Right forelimb (tissue), 1 donor: ENCODE results near the gene FAM120C.
A peak's percentile ranks its signal among the peaks of the same experiment; 100 is the strongest.

Experiments used
- DNase-seq: peaks from one replicate; pipeline ENCODE4 v3.0.0-alpha.2; 2018

FAM120C gene

GRCh38 chrX:54166915-54167314 is 16.1 kb downstream of the FAM120C start:
- no peak for DNase-seq

GRCh38 chrX:54157561-54157960 is 25.5 kb downstream of the FAM120C start:
- DNase-seq = no peak

GRCh38 chrX:54134269-54134668 is 48.8 kb downstream of the FAM120C start:
- no peak for DNase-seq

GRCh38 chrX:54116391-54116790 is 66.7 kb downstream of the FAM120C start:
- DNase-seq = no peak

- DNase-seq = no peak
These were observed 89.5 kb downstream of the FAM120C start for GRCh38 chrX:54093571-54093970.

GRCh38 chrX:54093159-54093558 is 89.9 kb downstream of the FAM120C start:
- no peak for DNase-seq

- no peak for DNase-seq
These were observed 92.2 kb downstream of the FAM120C start for GRCh38 chrX:54090880-54091279.

GRCh38 chrX:54089191-54089590 is 93.9 kb downstream of the FAM120C start:
- no peak for DNase-seq

GRCh38 chrX:54087661-54088060 is 95.4 kb downstream of the FAM120C start:
- DNase-seq = no peak

GRCh38 chrX:54085666-54086065 is 97.4 kb downstream of the FAM120C start:
- no peak for DNase-seq

- DNase-seq = no peak
These were observed 106.2 kb downstream of the FAM120C start for GRCh38 chrX:54076903-54077302.

- DNase-seq = no peak
These were observed 108.2 kb downstream of the FAM120C start for GRCh38 chrX:54074826-54075225.

GRCh38 chrX:54067766-54068165 is 115.3 kb downstream of the FAM120C start:
- no peak for DNase-seq

- no peak for DNase-seq
These were observed 116.2 kb downstream of the FAM120C start for GRCh38 chrX:54066841-54067240.

- no peak for DNase-seq
These were observed 118.5 kb downstream of the FAM120C start for GRCh38 chrX:54064564-54064963.

- DNase-seq = no peak
These were observed 119.7 kb downstream of the FAM120C start for GRCh38 chrX:54063361-54063760.

GRCh38 chrX:54049801-54050200 is 133.3 kb downstream of the FAM120C start:
- DNase-seq = no peak

- no peak for DNase-seq
These were observed 134.6 kb downstream of the FAM120C start for GRCh38 chrX:54048412-54048811.

- no peak for DNase-seq
These were observed 137.4 kb downstream of the FAM120C start for GRCh38 chrX:54045563-54046228.

- DNase-seq = no peak
These were observed 138.1 kb downstream of the FAM120C start for GRCh38 chrX:54044877-54045338.

- DNase-seq = peak; percentile 92
These were observed 138.8 kb downstream of the FAM120C start, which contains the start of gene PHF8 for GRCh38 chrX:54044126-54044876. Gene PHF8, minus strand, starts transcription at chrX:54044473. Its CDS starts 1,745 bp downstream, at chrX:54042728.

- no peak for DNase-seq
These were observed 139.4 kb downstream of the FAM120C start for GRCh38 chrX:54043541-54044125.

- DNase-seq = no peak
These were observed 140.0 kb downstream of the FAM120C start for GRCh38 chrX:54043056-54043455.

- peak; percentile 64 for DNase-seq
These were observed 140.4 kb downstream of the FAM120C start for GRCh38 chrX:54042609-54043021.
